ENCODE data around the gene TXNDC11.

Gene TXNDC11

DNA sequence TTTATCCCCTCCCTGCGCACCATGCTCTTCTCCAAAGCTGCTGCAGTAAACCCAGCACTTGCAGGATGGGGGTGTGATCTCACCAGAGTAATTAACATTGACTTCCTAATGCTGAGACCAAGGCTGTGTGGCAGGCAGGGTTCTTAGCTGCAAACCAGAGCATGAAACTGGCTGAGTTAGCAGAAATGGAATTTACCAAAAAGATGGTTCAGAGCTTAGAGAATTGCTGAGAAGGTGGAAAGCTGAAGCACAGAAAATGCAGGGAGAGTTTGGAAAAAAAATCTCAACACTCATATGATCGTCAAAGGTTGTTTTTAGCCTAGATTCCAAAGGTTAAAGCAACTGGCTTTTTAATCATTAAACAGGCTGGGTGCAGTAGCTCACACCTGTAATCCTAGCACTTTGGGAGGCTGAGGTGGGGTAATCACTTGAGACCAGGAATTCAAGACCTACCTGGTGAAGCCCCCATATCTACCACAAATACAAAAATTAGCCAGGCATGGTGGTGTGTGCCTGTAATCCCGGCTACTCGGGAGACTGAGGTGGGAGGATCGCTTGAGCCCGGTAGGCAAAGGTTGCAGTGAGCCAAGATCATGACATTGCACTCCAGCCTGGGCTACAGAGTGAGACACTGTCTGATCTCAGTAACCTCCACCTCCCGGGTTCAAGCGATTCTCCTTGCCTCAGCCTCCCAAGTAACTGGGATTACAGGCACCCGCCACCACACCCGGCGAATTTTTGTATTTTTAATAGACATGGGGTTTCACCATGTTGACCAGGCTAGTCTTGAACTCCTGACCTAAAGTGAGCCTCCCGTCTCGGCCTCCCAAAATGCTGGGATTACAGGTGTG, 6.0 kb upstream of the TXNDC11 start:
- DNase-seq = no peak

DNA sequence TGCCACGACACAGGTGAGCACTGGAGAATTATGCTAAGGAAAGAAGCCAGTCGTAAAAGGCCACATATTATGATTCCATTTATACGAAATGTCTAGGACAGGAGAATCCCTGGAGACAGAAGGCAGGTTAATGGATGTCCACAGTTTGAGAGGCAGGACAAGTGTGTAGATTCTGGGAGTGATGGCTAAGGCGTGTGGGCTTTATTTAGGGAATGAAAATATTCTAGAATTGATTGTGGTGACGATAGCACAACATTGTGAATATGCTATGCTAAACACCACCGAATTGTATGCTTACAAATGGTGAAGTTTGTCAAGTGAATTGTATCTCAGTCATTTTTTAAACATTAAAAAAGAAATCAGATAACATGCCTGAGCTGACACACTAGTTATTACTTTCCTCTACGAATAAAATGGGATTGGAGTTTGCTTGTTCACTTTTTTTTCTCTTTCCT, 5.3 kb upstream of the TXNDC11 start:
- DNase-seq = no peak

DNA sequence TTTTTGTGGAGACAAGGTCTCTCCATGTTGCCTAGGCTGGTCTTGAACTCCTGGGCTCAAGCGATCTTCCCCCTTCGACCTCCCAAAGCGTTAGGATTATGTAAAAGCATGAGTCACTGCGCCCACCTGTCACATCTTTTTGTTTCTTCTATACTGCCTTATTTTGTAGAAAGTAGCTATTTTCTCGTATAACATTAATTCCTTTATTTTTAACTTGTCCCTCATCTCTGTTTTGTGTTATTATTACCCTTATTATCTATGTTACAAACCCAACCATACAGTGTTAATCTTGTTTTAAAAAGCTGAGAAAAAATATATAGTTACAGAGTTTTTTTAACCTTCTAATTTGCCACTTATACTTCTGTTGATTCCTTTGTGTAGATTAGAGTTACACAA, 1.4 kb upstream of the TXNDC11 start:
- DNase-seq = no peak

DNA sequence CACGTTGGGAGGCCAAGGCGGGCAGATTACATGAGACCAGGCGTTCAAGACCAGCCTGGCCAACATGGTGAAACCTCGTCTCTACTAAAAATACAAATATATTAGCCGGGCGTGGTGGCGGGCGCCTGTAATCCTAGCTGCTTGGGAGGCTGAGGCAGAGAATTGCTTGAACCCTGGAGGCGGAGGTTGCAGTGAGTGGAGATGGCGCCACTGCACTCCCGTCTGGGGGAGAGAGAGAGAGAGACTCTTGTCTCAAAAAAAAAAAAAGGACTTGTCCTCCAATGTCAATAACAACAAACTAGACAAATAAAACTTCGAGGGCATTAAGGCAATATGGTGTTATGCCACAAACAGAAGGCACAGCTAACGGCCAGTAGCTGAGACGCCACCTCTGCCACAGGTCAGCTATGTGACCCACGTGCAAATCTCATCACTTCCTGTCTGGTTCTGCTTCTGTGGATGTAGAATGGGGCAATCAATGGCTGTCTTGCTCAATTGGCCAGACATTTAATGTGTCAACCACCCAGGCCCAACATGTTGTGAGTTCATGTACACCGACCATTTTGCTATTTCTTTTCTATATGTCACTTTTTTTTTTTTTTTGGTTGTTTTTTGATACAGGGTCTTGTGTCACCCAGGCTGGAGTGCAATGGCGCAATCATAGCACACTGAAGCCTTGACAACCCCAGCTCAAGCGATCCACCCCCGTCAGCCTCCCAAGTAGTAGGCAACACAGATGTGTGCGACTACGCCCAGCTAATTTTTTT, 834 bp upstream of the TXNDC11 start:
- DNase-seq = no peak

DNA sequence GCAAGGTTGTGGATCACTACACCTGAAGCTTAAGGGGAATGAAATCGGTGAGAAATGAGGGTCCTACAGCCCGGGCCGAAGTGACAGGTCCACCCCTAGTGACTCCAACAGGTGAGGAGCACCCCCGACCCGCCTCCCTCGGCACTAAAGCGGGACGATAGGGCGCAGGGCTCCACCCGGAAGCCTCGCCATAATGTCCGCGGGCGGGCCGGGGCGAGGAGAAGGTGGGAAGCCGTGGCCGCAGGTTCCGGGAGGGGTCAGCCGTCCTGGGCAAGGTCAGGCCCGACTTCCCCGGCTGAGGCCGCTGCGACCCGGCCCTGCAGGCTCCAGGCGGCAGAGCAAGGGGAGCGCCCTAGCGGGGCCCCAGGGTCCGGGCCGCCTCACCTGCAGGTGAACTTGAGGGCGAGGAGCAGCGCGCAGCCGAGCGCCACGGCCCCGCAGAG, 543 bp downstream of the TXNDC11 start:
- DNase-seq = no peak

DNA sequence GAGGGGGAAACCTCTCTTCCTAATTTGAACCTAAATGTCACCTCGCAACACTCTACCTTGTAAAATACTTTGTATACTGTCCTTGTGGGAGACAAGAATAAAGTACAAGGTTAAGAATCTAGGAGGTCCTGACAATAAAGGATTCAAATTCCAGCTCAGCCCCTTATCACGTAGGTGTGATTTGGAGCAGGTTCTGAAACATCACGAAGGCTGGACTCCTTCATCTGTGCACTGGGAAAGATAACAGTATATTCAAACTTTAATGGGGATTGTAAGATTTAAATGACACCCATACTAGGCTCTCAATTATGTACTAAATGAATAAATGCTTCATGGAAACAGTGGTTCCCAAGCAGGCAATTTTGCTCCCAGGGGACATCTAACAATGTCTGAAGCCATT, 2.1 kb downstream of the TXNDC11 start:
- DNase-seq = no peak

DNA sequence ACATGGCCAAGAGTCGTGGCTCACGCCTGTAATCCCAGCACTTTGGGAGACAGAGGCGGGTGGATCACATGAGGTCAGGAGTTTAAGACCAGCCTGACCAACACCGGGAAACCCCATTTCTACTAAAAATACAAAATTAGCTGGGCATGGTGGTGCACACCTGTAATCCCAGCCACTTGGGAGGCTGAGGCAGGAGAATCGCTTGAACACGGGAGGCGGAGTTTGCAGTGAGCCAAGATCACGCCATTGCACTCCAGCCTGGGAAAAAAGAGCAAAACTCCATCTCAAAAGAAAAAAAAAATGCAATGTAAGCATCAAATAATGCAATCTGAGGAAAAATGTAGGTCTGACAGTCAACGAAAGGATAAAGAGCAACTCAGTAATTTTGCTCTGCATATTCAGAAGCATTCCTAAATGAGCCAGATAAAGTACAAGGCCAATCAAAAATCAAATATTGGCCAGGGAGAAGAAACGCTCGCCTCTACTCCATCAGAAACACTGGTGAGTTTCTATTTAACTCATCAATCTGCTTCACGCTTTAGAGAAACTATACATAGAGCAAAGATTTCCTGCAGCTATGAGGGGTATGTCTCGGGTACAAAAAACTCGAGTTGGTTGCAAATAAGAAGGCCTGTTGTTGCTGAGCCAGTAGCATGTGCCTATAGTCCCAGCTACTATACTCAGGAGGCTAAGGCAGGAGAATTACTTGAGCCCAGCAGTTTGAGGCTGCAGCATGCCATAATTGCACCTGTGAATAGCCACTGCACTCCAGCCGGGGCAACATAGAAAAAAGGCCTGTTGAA, 3.7 kb downstream of the TXNDC11 start:
- no peak for DNase-seq

DNA sequence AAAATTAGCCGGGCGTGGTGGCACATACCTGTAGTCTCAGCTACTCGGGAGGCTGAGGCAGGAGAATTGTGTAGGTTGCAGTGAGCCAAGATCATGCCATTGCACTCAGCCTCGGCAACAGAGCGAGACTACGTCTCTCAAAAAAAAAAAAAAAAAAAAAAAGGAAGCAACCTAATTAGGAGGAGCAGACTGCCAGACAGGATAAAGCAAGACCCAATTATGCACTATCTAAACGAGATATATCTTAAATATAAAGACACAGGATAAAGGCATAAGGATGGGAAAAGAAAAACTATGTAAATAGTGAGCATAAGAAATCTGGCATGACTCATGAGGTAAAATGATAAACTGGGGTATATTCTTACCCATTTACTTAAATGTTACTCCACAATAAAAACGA, 4.9 kb downstream of the TXNDC11 start:
- no peak for DNase-seq

DNA sequence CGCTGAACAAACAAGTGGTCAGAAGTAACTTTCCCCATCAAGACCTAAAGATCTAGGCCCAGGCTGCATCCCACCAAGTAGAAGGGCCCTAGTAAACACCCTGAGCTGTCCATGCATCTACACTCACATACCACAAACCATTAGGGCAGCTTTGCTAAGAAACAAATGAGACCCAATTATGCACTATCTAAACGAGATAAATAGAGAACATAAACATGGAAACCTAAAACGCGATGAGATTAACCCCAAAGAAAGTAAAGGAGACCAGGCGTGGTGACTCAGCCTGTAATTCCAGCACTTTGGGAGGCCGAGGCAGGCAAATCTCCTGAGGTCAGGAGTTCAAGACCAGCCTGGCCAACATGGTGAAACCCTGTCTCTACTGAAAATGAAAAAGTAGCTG, 5.8 kb downstream of the TXNDC11 start:
- no peak for DNase-seq

DNA sequence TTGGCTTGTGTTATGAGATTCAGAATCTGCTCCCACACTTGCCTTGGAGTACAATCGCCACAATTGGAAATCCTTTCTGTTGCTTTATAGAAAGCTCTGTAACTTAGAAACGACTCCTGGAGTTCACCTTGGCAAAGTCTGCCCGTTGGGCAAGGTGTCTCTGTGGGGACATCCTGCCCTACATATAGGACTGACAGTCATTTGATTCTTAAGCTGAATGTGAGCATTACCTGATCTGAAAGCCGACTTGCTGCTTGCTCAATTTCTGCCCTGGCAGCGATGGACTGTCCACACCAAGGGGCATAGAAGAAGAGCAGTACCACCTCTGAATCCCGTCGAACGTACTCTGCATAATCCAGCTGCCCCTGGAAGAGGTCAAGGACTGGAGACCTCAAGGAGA, 6.9 kb downstream of the TXNDC11 start:
- no peak for DNase-seq

DNA sequence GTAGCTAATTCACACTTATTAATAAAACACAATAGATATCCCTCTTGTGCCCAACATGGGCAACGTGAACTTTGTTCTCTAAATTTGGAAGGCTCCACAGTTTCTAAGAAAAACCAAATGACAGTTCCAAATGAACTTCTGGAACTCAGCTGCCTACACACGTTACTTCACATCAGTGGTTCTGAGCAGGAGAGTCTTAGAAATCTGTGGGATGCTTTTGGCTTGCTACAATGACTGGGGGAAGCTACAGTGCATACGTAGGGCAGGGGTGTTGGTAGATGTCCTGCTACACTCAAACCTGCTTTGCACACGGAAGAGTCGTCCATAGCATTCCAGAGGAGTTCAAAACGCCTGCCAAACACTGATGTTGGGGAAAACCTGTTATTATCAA, 8.0 kb downstream of the TXNDC11 start:
- no peak for DNase-seq

DNA sequence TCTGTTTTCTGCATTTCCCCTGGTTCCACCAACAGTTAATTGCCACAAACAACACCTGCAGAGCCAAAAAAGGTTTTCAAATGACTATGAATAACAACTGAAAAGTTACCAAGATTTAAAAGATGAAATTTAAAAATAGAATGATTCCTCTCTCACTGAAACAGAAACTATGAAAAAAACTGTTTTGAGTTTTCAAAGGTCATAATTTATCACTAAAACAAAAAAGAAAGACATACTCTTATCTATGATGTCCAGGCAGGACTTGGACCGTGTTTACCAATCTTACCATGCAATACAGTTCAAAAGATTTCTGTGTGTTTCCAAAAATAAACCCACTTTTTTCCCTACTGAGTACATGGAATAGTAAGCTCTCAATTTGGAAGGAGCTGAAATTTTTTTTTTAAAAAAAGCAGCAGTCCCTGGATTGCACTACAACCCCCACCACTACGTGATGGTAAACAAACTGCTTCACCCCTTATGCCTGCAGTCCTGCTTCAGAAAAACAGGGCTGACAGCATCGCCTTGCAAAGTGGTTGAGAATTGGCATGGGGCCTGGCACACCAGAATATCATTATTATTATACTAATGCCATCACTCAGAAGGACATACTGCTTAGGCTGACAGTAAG, 8.5 kb downstream of the TXNDC11 start:
- no peak for DNase-seq

DNA sequence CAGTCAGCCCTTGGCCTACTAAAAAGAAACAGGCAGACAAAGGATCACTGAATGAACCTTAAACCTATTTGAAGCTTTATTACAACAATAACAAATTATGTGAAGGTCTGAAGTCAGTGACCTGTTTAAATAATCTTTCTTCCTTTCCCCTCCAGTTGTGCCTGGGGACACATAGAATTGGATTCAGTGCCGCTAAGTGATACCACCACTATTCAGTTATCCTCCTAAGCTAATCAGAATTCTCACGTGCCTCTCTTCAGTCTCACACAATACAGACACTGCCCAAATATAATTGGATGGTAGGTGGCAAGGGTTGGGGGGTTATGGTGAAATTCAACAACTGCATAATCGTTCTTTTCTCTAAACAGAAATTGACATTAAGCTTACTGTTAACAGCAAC, 11.4 kb downstream of the TXNDC11 start:
- DNase-seq = no peak

DNA sequence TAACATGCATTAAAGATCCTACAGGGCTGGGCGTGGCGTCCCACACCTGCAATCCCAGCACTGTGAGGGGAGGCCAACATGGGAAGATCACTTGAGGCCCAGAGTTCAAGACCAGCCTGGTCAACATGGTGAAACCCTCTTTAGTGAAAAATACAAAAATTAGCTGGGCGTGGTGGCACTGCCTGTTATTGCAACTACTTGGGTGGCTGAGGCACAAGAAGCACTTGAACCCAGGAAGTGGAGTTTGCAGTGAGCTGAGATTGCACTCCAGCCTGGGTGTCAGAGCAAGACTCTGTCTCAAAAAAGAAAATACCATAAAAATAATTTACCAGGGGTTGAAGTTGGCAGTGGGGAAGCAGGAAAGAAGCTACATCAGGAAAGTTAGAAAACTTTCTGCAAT, 12.9 kb downstream of the TXNDC11 start:
- no peak for DNase-seq

DNA sequence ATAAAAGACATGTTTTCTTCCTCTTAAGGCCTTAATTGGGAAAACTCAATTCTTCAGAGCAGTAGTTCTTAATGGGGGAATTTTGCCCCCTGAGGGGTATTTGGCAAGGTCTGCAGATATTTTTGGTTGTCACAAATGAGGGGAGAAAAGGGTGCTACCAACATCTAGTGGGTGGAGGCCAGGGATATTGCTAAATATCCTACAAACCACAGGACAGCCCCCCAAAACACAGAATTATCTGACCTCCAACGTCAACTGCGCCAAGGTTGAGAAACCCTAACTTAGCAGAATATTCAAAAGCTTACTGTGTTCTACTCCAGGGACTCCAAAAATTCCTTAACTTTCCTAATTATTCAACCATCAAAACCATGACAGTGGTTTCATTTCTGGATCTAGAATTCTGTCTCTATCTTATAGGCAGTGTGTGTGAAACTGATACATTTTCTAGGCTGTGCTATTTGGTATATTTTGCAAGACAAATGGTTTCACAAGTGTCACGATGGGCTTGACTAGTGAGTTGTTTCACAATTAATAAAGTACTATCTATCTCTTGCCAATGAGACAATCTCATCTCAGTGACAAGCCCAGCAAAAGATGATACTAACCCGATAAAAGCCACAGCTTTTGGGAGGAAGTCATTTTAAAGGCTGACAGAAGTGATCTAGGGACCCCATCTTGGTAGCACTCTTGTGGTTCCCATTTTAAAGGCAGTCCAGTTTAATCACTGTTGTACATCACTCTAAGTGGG, 14.7 kb downstream of the TXNDC11 start:
- DNase-seq = no peak

DNA sequence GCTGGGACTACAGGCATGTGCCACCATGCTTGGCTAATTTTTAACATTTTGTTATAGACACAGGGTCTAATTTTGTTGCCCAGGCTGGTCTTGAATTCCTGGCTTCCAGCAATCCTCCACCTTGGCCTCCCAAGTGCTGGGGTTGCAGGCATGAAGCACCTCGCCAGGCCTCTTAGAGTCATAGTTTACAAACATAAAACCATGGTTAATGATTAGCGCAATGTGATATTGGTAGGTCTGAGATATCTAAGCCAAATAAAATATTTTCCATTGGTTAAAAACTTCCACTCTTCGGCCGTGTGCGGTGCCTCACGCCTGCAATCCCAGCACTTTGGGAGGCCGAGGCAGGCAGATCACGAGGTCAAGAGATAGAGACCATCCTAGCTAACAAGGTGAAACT, 16.6 kb downstream of the TXNDC11 start:
- DNase-seq = no peak

DNA sequence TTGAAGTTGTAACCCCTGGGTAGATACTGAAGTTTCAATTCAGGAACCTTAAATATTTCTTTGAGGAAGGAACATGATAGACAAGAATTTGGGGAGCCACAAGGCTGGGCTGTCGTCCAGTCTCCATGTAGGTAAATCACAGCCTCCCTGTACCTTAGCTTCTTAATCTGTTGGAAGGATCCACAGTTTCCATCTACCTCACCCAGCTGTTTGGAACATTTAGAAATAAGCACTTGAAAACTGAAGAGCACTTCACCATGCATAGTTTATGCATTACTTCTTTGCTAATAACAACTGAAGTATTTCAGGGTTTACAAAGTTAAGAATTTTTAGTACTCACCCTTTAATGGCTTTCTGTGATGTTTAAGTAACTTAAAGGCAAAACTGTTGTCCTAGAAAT, 17.2 kb downstream of the TXNDC11 start:
- peak; percentile 11 for DNase-seq

DNA sequence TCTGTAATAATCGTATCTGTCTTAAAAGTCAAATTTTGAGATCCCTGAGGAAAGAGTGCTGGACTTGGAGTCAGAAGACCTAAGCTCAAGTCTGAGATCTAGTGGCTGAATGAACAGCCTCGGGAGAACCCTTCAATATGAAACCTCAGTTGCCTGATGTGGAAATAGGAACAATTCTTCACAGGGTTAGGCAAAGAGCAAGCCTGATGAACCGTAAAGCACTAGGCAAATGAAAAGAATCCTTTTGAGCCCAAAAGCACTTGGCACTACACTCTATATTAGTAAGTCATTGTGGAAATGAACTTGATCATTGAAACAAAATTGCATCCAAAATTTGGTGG, 20.2 kb downstream of the TXNDC11 start:
- no peak for DNase-seq

DNA sequence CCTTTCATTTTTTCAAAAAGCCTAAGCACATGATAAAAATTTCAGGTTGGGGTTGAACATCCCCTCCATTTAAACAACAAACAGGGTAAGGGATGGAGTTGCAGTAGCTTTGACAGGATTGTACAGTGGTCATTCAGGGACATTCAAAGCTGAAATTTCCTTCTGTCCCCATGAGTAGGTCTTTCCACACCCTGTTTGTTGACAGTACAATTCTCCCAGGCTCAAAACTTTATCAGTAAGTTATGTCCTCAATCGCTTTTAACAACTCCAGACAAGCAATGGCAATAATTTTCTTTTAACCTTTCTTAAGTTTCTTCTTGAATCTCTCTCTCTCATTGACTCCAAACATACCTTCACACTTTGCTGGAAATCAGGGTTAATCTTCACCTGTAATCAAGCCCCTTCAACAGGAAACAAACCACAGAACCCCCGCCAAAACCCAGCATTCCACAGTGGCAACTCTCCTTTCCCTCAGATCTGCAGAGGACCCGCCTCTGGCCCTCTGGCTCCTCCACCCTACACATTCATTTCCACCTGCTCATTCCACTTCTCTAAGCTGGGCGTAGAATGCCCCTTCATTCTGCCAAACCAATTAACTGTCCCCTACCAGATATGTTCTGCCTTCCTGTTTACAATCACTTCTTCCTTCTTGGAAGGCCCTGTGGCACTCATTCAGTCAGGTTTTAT, 20.7 kb downstream of the TXNDC11 start:
- DNase-seq = no peak

DNA sequence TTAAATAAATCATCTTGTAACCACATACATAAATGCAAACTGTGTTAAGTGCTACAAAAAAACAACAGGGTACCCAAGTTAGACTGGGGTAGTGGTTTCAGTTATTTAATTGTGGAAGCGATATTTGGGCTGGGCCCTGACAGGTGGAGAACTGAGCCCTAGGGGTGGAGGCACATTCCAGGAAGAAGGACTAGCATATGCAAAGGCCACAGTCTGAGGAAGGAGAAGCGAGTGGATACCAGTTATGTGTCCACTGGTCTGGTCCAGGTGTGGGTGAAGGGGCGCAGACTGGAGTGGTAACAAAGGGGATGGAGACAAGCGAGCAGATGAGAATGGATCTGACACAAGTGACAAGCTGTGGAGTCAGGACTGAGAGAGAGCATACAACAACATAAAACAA, 22.9 kb downstream of the TXNDC11 start:
- DNase-seq = no peak

DNA sequence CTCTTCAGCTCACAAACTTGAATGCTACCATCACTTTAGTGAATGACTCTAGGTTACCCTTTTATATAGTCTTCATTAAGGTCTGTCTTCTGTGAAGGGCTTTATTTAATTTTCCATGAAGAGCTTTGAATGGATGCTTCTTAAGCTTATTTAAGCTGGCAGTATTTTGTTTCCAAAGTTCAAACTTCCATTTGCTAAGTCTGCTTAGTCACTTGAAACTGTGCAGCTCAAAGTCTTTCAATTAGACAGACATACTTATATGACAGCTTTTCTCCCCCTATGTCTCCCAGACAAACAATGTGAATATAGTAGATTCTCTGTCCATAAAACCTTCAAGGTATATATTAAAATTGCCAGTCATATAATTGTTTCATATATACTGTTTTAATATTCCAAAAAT, 23.5 kb downstream of the TXNDC11 start:
- DNase-seq = no peak

DNA sequence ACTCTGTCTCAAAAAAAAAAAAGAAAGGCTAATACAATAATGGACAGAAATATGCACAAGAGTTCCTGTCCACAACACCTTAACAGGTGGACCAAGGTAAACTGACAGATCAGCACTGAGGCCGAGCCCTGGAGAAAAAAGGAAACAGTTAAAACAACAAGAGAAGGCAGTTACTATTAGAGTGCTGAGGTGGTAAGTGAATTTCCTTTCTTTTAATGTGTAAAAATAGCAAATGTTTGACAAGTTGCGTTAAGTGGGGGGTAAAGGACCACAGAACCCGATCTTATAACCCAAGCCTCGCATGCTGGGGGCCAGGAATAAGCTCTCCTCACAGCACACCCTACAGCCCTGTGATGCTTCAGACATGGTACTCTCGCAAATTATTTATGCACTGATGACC, 24.8 kb downstream of the TXNDC11 start:
- DNase-seq = no peak

All from NCI-H524 treated with DMSO at 0.1 percent for 48 hours (cell line).